ENCODE data around the gene ENHO.

DNA sequence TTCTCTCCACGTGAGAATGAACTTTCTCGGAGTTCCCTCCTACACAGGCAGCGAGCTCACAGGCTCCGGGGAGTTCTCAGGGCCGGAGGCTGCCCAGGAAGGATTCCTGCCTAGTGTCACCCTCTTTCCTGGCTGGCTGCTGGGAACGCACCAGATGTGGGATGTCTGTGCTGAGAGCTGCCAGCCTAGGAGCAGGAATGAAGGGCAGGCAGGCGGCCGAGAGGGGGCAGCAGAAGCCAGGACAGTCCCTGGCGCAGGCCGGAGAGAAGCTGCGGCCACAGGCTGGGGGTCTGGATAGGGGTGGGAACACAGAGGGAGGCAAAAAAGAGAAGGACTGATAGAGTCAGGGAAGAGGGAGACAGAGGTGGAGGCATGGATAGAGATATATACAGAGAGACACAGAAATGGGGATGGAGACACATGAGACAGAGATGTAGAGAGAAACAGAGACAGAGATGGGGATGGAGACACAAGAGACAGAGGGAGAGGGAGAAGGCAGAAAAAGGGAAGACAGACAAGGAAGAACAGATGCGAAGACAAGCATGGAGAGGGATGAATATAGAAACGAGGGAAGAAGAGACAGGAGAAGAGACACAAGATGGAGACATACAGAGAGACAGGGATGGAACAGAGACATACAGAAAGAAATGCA lies 25.3 kb upstream of the ENHO start:
- TF ChIP-seq, protein P1, sequence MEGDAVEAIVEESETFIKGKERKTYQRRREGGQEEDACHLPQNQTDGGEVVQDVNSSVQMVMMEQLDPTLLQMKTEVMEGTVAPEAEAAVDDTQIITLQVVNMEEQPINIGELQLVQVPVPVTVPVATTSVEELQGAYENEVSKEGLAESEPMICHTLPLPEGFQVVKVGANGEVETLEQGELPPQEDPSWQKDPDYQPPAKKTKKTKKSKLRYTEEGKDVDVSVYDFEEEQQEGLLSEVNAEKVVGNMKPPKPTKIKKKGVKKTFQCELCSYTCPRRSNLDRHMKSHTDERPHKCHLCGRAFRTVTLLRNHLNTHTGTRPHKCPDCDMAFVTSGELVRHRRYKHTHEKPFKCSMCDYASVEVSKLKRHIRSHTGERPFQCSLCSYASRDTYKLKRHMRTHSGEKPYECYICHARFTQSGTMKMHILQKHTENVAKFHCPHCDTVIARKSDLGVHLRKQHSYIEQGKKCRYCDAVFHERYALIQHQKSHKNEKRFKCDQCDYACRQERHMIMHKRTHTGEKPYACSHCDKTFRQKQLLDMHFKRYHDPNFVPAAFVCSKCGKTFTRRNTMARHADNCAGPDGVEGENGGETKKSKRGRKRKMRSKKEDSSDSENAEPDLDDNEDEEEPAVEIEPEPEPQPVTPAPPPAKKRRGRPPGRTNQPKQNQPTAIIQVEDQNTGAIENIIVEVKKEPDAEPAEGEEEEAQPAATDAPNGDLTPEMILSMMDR (IDR thresholded peaks at IDR 0.05) = peak; percentile 37 to 79 (median 63)
- TF ChIP-seq POLR2A (IDR thresholded peaks at IDR 0.05) (no peak), EP300 (IDR thresholded peaks at IDR 0.05) (no peak)

Measured in ovary (tissue), 3 donors.